ENCODE results near the gene OSBPL1A. TPM values are rescaled to one million over a fixed set of nuclear protein-coding genes. Genes with fewer than 3 reads are reported as not detected.

The OSBPL1A gene
- total and polyA plus RNA-seq, 5 donors from 2014 or later: 0.40 to 5.8 (median 2.0) TPM

DNA sequence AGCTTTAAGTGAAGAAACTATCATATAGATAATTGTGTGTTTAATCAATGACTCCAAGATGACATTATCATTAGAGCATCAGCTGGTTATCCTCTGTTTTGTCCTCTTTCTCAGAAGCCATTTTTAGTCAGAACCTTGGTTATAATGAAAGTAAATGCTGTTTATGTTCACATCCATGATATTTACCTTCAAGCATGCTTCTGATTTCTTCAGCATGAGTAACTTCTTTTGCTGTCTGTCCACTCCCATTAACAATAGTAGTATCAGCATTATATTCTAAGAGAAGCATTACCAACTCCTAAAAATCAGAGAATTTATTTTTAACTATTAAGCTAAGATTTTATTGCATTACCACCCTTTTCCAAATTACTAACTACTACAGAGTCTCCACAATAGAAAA, 56.3 kb downstream of the OSBPL1A start:
- Histone ChIP-seq H3K27ac (ENCODE audit: insufficient read depth, low read length, poor library complexity, severe bottlenecking) (no peak overlapping the region), H3K4me3 (ENCODE audit: low read depth, low read length) (no peak overlapping the region), H3K36me3 (ENCODE audit: control insufficient read depth, insufficient read depth, low read length) (no peaks in the 10 kb centered on the region), H3K4me1 (ENCODE audit: control insufficient read depth, insufficient read depth, low read length, poor library complexity, severe bottlenecking) (no peaks in the 10 kb centered on the region), H3K9me3 (ENCODE audit: control insufficient read depth in 2 of 2, low read length in 2 of 2) (no peaks in the 10 kb centered on the region), H3K27me3 (ENCODE audit: control insufficient read depth, insufficient read depth, low read length) (no peaks in the 10 kb centered on the region)
- Mint-ChIP-seq H3K9me3 (peaks cover 0 to 2% (median 0%) of the 10 kb centered on the region in 7 donors), H3K27me3 (peaks cover 32% of the 10 kb centered on the region), H3K4me3 (no peak overlapping the region), H3K4me1 (no peaks in the 10 kb centered on the region), H3K27ac (no peak overlapping the region), H3K36me3 (no peaks in the 10 kb centered on the region)
- ATAC-seq (ENCODE audit: low read depth in 2 of 2) (no peak), DNase-seq (no peak)

- peaks cover 0 to 2% (median 0%) of the 10 kb centered on the region in 7 donors for H3K9me3 Mint-ChIP-seq
- no peak overlapping the region for H3K27ac ChIP-seq (ENCODE audit: insufficient read depth, low read length, poor library complexity, severe bottlenecking)
- H3K4me1 ChIP-seq (ENCODE audit: control insufficient read depth, insufficient read depth, low read length, poor library complexity, severe bottlenecking): no peaks in the 10 kb centered on the region
- DNase-seq: no peak
- no peaks in the 10 kb centered on the region for H3K36me3 Mint-ChIP-seq
- no peak overlapping the region for H3K27ac Mint-ChIP-seq
- no peaks in the 10 kb centered on the region for H3K36me3 ChIP-seq (ENCODE audit: control insufficient read depth, insufficient read depth, low read length)
- H3K27me3 ChIP-seq (ENCODE audit: control insufficient read depth, insufficient read depth, low read length): peaks cover 5% of the 10 kb centered on the region
- no peak for ATAC-seq (ENCODE audit: low read depth in 2 of 2)
- no peak overlapping the region for H3K4me3 Mint-ChIP-seq
- no peak overlapping the region for H3K4me3 ChIP-seq (ENCODE audit: low read depth, low read length)
- peaks cover 0 to 4% (median 0%) of the 10 kb centered on the region in 4 donors for H3K4me1 Mint-ChIP-seq
- peaks cover 11% of the 10 kb centered on the region for H3K27me3 Mint-ChIP-seq
- H3K9me3 ChIP-seq (ENCODE audit: control insufficient read depth in 2 of 2, low read length in 2 of 2): no peaks in the 10 kb centered on the region
These were observed 64.5 kb downstream of the OSBPL1A start for GRCh38 chr18:24333084-24333483.

DNA sequence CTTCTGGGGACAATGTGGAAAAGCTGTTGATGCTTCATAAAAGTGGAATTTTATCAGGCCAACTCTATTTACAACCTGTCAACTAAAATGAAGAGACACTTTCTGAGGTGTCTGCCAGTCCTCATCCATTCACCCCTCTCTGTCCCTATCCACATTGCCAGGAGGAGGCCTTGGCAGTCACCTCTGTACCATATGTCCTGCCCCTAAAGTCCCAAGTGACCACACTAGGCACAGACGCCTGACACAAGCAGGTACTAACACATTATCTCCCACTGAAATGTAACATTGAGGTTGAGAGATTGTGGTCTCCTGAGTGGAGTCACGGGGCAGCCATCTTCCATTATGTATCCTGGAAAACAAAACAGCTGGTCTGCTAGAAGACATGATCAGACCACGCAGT, 71.4 kb downstream of the OSBPL1A start:
- Histone ChIP-seq H3K4me1 (ENCODE audit: control insufficient read depth, insufficient read depth, low read length, poor library complexity, severe bottlenecking) (no peaks in the 10 kb centered on the region), H3K4me3 (ENCODE audit: low read depth, low read length) (no peak overlapping the region), H3K9me3 (ENCODE audit: control insufficient read depth in 2 of 2, low read length in 2 of 2) (no peaks in the 10 kb centered on the region), H3K36me3 (ENCODE audit: control insufficient read depth, insufficient read depth, low read length) (no peaks in the 10 kb centered on the region), H3K27me3 (ENCODE audit: control insufficient read depth, insufficient read depth, low read length) (no peaks in the 10 kb centered on the region), H3K27ac (ENCODE audit: insufficient read depth, low read length, poor library complexity, severe bottlenecking) (no peak overlapping the region)
- Mint-ChIP-seq H3K4me1 (no peaks in the 10 kb centered on the region), H3K4me3 (no peak overlapping the region), H3K36me3 (no peaks in the 10 kb centered on the region), H3K9me3 (no peaks in the 10 kb centered on the region), H3K27me3 (peaks cover 6% of the 10 kb centered on the region), H3K27ac (no peak overlapping the region)
- ATAC-seq (ENCODE audit: low read depth in 2 of 2) (no peak), DNase-seq (no peak)

- Histone ChIP-seq H3K27me3 (ENCODE audit: control insufficient read depth, insufficient read depth, low read length) (no peaks in the 10 kb centered on the region), H3K4me1 (ENCODE audit: control insufficient read depth, insufficient read depth, low read length, poor library complexity, severe bottlenecking) (no peaks in the 10 kb centered on the region), H3K27ac (ENCODE audit: insufficient read depth, low read length, poor library complexity, severe bottlenecking) (no peak overlapping the region), H3K36me3 (ENCODE audit: control insufficient read depth, insufficient read depth, low read length) (no peaks in the 10 kb centered on the region), H3K4me3 (ENCODE audit: low read depth, low read length) (no peak overlapping the region), H3K9me3 (ENCODE audit: control insufficient read depth in 2 of 2, low read length in 2 of 2) (no peaks in the 10 kb centered on the region)
- ATAC-seq (ENCODE audit: low read depth in 2 of 2) (no peak), DNase-seq (no peak)
- H3K27me3 Mint-ChIP-seq: no peaks in the 10 kb centered on the region
- H3K4me1 Mint-ChIP-seq: no peaks in the 10 kb centered on the region
- H3K36me3 Mint-ChIP-seq: no peaks in the 10 kb centered on the region
- no peak overlapping the region for H3K4me3 Mint-ChIP-seq
- no peak overlapping the region for H3K27ac Mint-ChIP-seq
- H3K9me3 Mint-ChIP-seq: no peaks in the 10 kb centered on the region
These were observed 75.0 kb downstream of the OSBPL1A start for GRCh38 chr18:24322584-24323136.

DNA sequence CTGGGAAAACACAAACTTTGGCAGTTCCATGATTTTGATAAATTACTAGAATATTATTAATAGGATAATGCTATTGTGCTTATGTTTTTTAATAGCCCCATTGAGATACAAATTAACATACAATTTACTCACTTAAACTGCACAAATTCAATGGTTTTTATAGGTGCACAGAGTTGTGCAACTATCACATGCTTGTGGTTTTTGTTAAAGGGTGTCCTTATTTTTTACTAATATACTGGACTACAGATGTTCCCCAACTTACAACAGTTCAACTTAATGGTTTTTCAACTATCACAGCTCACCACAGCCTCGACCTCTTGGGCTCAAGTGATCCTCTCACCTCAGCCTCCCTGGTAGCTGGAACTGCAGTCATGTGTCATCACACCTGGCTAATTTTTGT, 76.6 kb downstream of the OSBPL1A start:
- ATAC-seq (ENCODE audit: low read depth in 2 of 2) (no peak), DNase-seq (no peak)
- H3K27me3 ChIP-seq (ENCODE audit: control insufficient read depth, insufficient read depth, low read length): no peaks in the 10 kb centered on the region
- H3K9me3 ChIP-seq (ENCODE audit: control insufficient read depth in 2 of 2, low read length in 2 of 2): no peaks in the 10 kb centered on the region
- no peak overlapping the region for H3K4me3 ChIP-seq (ENCODE audit: low read depth, low read length)
- H3K27me3 Mint-ChIP-seq: peaks cover 5% of the 10 kb centered on the region
- H3K27ac Mint-ChIP-seq: no peak overlapping the region
- H3K4me1 Mint-ChIP-seq: no peaks in the 10 kb centered on the region
- H3K4me3 Mint-ChIP-seq: no peak overlapping the region
- H3K36me3 ChIP-seq (ENCODE audit: control insufficient read depth, insufficient read depth, low read length): no peaks in the 10 kb centered on the region
- H3K9me3 Mint-ChIP-seq: no peaks in the 10 kb centered on the region
- H3K4me1 ChIP-seq (ENCODE audit: control insufficient read depth, insufficient read depth, low read length, poor library complexity, severe bottlenecking): no peaks in the 10 kb centered on the region
- no peak overlapping the region for H3K27ac ChIP-seq (ENCODE audit: insufficient read depth, low read length, poor library complexity, severe bottlenecking)
- no peaks in the 10 kb centered on the region for H3K36me3 Mint-ChIP-seq

GRCh38 chr18:24319757-24320156, 77.9 kb downstream of the OSBPL1A start:
- ATAC-seq (ENCODE audit: low read depth in 2 of 2) (no peak), DNase-seq (no peak)
- Mint-ChIP-seq H3K27me3 (peaks cover 5% of the 10 kb centered on the region), H3K4me1 (no peaks in the 10 kb centered on the region), H3K36me3 (no peaks in the 10 kb centered on the region), H3K9me3 (no peaks in the 10 kb centered on the region), H3K4me3 (no peak overlapping the region), H3K27ac (no peak overlapping the region)
- H3K27me3 ChIP-seq (ENCODE audit: control insufficient read depth, insufficient read depth, low read length): no peaks in the 10 kb centered on the region
- no peak overlapping the region for H3K4me3 ChIP-seq (ENCODE audit: low read depth, low read length)
- H3K9me3 ChIP-seq (ENCODE audit: control insufficient read depth in 2 of 2, low read length in 2 of 2): no peaks in the 10 kb centered on the region
- no peaks in the 10 kb centered on the region for H3K36me3 ChIP-seq (ENCODE audit: control insufficient read depth, insufficient read depth, low read length)
- H3K4me1 ChIP-seq (ENCODE audit: control insufficient read depth, insufficient read depth, low read length, poor library complexity, severe bottlenecking): no peaks in the 10 kb centered on the region
- no peak overlapping the region for H3K27ac ChIP-seq (ENCODE audit: insufficient read depth, low read length, poor library complexity, severe bottlenecking)

GRCh38 chr18:24317370-24317769, 80.3 kb downstream of the OSBPL1A start:
- DNase-seq (no peak), ATAC-seq (ENCODE audit: low read depth in 2 of 2) (no peak)
- H3K4me3 Mint-ChIP-seq: no peak overlapping the region
- Histone ChIP-seq H3K4me3 (ENCODE audit: low read depth, low read length) (no peak overlapping the region), H3K36me3 (ENCODE audit: control insufficient read depth, insufficient read depth, low read length) (no peaks in the 10 kb centered on the region), H3K27me3 (ENCODE audit: control insufficient read depth, insufficient read depth, low read length) (no peaks in the 10 kb centered on the region), H3K27ac (ENCODE audit: insufficient read depth, low read length, poor library complexity, severe bottlenecking) (no peak overlapping the region), H3K4me1 (ENCODE audit: control insufficient read depth, insufficient read depth, low read length, poor library complexity, severe bottlenecking) (no peaks in the 10 kb centered on the region), H3K9me3 (ENCODE audit: control insufficient read depth in 2 of 2, low read length in 2 of 2) (no peaks in the 10 kb centered on the region)
- no peaks in the 10 kb centered on the region for H3K36me3 Mint-ChIP-seq
- no peaks in the 10 kb centered on the region for H3K4me1 Mint-ChIP-seq
- peaks cover 10% of the 10 kb centered on the region for H3K27me3 Mint-ChIP-seq
- no peaks in the 10 kb centered on the region for H3K9me3 Mint-ChIP-seq
- no peak overlapping the region for H3K27ac Mint-ChIP-seq

DNA sequence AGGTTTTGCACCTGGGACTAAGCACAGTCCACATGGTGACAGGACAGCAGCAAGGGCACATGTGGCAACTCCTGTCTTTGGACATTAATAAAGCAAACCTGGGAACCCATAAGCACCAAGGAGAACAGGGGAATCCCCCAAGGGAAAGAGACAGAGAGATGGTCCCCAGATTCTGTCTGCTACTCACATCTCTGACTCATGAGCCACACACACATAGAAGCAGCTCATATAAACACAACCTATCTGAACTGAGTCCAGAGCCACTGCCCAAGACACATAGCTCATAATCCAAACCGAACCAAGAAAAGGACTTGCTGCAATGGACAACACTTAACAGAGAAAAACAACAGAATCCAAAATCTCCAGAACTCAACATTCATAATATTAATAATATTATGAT, 82.5 kb downstream of the OSBPL1A start:
- H3K4me1 Mint-ChIP-seq: no peaks in the 10 kb centered on the region
- DNase-seq (peak in 1 of 3 donors; percentile 4), ATAC-seq (ENCODE audit: low read depth in 2 of 2) (no peak)
- no peaks in the 10 kb centered on the region for H3K36me3 Mint-ChIP-seq
- H3K4me3 Mint-ChIP-seq: no peak overlapping the region
- Histone ChIP-seq H3K27ac (ENCODE audit: insufficient read depth, low read length, poor library complexity, severe bottlenecking) (no peak overlapping the region), H3K27me3 (ENCODE audit: control insufficient read depth, insufficient read depth, low read length) (no peaks in the 10 kb centered on the region), H3K4me3 (ENCODE audit: low read depth, low read length) (no peak overlapping the region), H3K36me3 (ENCODE audit: control insufficient read depth, insufficient read depth, low read length) (no peaks in the 10 kb centered on the region), H3K4me1 (ENCODE audit: control insufficient read depth, insufficient read depth, low read length, poor library complexity, severe bottlenecking) (no peaks in the 10 kb centered on the region), H3K9me3 (ENCODE audit: control insufficient read depth in 2 of 2, low read length in 2 of 2) (no peaks in the 10 kb centered on the region)
- H3K27me3 Mint-ChIP-seq: peaks cover 10% of the 10 kb centered on the region
- no peaks in the 10 kb centered on the region for H3K9me3 Mint-ChIP-seq
- H3K27ac Mint-ChIP-seq: no peak overlapping the region

All from CD4-positive, CD25-positive, alpha-beta regulatory T cell (primary cell).